Measurements from ENCODE around the gene SSTR5. TPM values are rescaled to one million over a fixed set of nuclear protein-coding genes. Genes with fewer than 3 reads are reported as not detected.

SSTR5 gene
- polyA plus RNA-seq, 10 donors: 0.12 to 0.15 TPM; not detected in 8

- peak; percentile 49 to 88 (median 76) for DNase-seq
Observed at GRCh38 chr16:1054660-1055556, 17.6 kb upstream of the SSTR5 start.

- no peak for DNase-seq
Observed at GRCh38 chr16:1055557-1055924, 17.0 kb upstream of the SSTR5 start.

GRCh38 chr16:1056196-1056595 is 16.4 kb upstream of the SSTR5 start:
- DNase-seq: no peak

- peak in 1 of 3 donors; percentile 45 for DNase-seq
Observed at GRCh38 chr16:1057252-1057932, 15.2 kb upstream of the SSTR5 start.

GRCh38 chr16:1058216-1058615 is 14.3 kb upstream of the SSTR5 start:
- no peak for DNase-seq

DNA sequence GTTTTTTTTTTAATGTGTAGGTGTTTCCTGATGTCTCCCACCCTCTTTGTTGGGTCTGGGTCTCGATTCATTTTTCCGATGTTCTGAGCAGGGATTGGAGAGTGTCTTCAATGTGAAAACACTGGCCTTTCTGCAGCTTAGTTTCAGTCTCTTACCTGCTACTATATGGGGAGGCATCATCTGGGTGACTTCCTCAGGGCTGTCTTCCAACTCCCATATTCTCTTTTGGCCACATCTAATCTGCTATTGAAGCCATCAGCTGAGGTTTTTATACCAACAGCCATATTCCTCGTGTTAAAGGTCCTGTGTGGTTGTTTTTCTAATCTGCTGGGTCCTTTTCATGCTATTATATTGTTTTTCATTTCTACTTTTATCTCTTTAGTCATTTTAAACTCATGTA is 13.2 kb upstream of the SSTR5 start:
- DNase-seq: no peak

DNA sequence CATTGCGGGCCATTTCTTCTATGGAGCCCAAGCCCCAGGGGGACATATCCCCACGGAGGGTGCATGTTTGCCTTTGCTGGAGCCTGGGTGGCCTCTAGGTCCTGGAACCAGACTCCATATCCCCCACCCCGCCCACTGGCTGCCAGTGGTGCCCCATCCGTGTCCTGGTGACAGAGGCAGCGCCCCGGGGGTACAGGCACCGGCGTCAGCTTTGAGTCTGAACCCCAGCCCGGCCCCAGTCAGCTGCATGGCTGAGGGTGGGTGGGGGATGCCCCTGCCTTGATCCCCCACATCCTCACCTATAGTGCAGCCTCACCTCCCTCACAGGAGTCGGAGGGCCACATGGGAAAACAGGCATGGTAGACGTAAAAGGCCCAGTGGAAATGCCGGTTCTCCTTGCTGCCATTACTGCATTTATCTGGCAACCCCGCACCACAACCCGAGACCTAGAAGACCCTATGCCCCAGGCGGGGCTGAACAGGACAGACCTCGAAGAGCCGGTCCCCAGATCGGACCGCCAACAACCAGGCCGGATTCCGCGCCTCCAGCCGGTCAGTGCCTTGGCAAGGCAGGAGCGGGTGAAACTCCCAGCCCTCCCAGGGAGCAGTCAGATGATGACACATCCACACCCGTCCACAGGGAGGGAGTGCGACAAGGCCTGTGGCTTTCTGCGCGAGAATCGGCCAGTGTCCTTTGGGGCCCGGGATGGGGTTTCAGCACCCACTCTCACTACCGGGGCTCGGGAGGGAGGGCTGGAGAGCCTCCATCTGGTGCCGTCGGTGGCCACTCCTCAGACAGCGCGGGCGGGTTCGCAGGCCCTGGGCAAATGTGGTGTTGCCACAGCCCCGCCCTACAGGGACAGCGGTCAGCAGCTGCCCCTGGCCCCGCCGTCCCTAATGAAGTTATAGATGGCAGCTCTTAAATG is 11.9 kb upstream of the SSTR5 start:
- DNase-seq: no peak

- DNase-seq: no peak
Observed at GRCh38 chr16:1061769-1062505, 10.6 kb upstream of the SSTR5 start.

DNA sequence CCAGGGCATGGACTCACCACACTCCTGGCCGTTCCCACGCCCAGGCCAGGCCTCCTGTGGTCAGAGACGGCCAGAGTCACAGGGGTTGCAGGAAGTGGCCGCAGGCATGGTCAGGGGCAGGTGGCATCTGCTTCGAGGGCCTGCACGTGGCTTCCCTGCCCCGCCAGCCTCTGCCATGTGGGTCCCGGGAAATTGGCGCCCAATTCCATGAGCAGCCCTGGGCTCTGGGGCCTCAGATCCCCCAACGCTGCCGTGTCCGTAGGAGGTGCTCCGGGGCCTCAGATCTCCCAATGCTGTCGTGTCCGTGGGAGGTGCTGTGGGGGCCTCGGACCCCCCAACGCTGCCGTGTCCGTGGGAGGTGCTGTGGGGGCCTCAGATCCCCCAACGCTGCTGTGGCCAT is 9.7 kb upstream of the SSTR5 start:
- DNase-seq: no peak

DNA sequence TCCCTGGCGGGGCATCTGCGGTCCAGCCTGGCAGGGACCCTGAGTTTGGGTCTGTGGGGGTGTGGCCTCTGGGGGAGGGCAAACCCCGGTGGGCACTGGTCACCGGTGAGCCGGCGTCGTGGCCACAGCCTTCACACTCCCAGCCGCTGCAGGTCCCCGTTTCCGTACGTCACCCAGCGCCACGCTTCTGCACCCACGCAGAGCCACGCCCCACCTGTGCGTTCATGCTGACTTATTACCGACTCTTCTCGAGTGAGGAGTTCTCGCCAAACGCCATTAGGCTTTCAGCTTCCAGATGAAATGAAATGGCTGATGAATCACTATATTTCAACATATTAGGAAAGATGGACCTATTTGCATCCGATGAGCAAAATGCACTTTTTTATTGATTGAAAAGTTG is 8.8 kb upstream of the SSTR5 start:
- no peak for DNase-seq

GRCh38 chr16:1065469-1066128 is 6.9 kb upstream of the SSTR5 start:
- no peak for DNase-seq

GRCh38 chr16:1066584-1067172 is 5.9 kb upstream of the SSTR5 start:
- no peak for DNase-seq

DNA sequence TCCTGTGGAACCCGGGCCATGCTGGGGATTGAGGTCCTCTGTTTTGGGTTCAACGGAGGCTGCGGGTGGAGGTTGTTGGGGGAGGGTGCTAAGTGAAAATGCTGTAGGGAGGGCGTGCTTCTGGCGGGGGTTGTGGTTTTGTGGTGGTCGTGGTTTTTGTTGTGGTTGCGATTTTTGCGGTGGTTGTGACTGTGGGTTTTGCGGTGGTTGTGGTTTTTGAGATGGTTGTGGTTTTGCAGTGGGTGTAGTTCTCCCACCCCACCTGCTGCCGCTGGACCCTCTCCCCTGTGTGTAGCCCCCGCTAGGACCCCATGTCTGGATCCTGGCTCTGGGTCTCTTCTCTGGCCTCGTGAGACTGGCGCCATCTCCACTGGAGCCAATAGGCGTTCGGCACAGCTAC is 4.9 kb upstream of the SSTR5 start:
- DNase-seq: no peak

DNA sequence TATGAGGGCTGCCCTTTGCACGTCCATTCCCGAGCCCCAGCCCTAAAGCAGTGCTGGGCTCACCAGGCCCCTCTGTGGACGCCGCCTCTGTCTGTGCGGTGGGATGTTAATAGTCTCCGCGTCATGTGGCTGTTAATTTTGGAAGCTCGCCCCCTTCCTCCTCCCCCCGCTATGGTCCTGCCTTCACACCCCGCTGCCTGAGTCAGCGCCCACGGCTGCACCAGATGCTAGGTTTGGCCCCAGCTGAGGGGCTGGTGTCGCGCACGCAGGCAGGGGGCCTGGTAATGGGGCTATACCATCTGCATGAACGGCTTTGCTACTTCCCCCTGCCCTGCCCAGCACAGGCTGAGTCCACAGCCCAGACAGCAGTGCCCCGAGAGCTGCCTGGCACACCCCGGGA is 4.1 kb upstream of the SSTR5 start:
- no peak for DNase-seq

GRCh38 chr16:1069154-1069553 is 3.4 kb upstream of the SSTR5 start:
- DNase-seq: no peak

DNA sequence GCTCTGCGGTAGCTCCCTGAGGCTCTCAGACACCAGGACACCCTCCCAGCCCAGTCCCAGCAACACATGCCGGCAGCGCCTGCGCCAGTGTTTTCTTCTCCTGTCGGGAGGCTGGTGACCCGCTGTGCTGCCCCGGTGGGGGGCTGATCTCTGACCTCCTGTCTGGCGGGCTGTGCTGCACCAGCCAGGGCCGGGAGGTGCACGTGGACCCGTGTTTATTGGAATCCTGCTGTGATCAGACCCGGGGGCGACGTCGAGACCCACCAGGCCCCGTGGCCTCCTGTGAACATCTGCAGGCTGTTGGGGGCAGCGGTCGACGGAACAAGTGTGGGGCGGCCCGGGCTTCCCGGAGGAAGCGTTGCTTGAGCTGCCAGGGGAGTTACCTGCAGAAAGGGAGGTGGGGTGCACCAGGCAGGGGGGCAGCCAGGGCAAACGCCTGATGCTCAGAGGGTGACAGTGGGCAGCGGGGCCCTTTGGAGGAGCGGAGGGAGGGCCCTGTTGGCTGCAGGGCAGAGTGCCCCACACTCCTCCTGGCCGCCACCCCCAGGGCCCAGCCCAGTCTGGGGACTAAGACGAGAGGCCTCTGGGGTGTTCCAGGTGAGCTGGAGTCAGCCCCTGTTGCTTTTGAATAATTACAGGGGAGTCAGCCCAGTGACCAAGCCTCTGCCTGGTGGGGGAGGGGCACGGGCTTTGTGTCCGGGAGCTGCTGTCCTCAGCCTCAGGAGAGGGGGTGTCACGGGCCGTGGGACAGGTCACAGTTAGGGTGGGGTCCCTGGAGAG is 2.3 kb upstream of the SSTR5 start:
- DNase-seq: no peak

GRCh38 chr16:1070864-1071408 is 1.6 kb upstream of the SSTR5 start:
- DNase-seq: no peak

DNA sequence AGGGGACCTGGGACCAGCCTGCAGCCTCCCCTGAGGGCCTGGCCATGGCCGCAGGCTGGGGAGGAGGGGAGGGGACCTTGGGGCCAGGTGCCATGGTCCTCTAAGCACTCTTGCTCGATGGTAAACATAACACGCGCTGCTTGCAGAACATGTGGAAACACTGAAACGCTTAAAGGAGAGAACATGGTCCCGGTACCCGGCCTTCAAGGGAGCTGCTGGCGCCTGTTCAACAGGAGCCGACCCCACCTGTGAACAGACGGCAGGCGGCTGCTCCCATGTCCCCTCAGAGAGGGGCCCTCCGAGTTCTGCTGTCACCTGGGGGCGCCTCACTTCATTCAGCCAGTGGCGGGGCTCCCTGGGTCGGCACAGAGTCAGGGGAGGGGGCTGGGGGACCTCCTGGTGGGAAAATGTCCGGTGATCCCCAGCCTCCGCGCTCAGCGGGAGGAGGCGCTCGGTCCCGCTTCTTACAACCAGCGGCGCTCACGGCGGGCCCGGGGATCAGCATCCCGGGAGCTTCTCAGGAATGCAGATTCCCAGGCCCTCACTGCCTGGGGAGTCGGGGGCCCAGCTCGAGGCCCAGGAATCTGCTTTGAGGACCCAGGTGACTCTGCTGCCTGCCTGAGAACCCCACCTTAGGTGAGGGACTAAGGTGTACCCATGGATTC is 854 bp upstream of the SSTR5 start:
- DNase-seq: no peak

DNA sequence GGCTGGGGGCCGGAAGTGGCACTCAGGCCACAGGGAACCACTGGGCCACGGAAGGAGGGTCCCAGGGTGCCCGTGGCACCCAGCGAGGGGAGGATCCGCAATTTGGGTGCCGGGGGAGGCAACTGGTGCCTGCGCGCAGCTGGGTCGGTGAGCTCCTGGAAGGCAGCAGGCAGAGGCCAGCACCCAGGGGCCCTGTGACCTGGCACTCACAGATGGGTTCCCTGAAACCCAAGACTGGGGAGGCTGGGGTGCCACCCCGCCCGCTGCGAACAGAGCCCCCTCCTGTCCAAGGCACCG is 663 bp downstream of the SSTR5 start:
- DNase-seq: no peak
